Epidermal melanocyte (primary cell): ENCODE data around the gene SLC7A9.
A peak's percentile ranks its signal among the peaks of the same experiment; 100 is the strongest.
"Not testable (repeated sequence)": the region's sequence is repeated elsewhere in the genome, so short reads cannot be mapped to it uniquely, and the experiment has no call there.

Experiments used
- DNase-seq: peaks from one replicate; pipeline ENCODE4 v3.0.0; 2011; ENCODE audit warnings: low spot score; ENCODE audit not compliant: insufficient read length

SLC7A9 gene

GRCh38 chr19:32885255-32885654 lies 15.7 kb upstream of the SLC7A9 start:
- DNase-seq = not testable (repeated sequence)

GRCh38 chr19:32881766-32882165 lies 12.2 kb upstream of the SLC7A9 start:
- no peak for DNase-seq

- no peak for DNase-seq
Measured at GRCh38 chr19:32880622-32881021, 11.1 kb upstream of the SLC7A9 start.

- no peak for DNase-seq
Measured at GRCh38 chr19:32879741-32880140, 10.2 kb upstream of the SLC7A9 start.

- no peak for DNase-seq
Measured at GRCh38 chr19:32878988-32879387, 9.4 kb upstream of the SLC7A9 start.

GRCh38 chr19:32877977-32878745 lies 8.6 kb upstream of the SLC7A9 start:
- DNase-seq = no peak

- DNase-seq = no peak
Measured at GRCh38 chr19:32877323-32877912, 7.9 kb upstream of the SLC7A9 start.

- no peak for DNase-seq
Measured at GRCh38 chr19:32876919-32877285, 7.3 kb upstream of the SLC7A9 start.

- DNase-seq = no peak
Measured at GRCh38 chr19:32876236-32876918, 6.8 kb upstream of the SLC7A9 start.

GRCh38 chr19:32875428-32875827 lies 5.9 kb upstream of the SLC7A9 start:
- DNase-seq = no peak

- DNase-seq = no peak
Measured at GRCh38 chr19:32874605-32875004, 5.0 kb upstream of the SLC7A9 start.

GRCh38 chr19:32873247-32873959 lies 3.8 kb upstream of the SLC7A9 start:
- no peak for DNase-seq

GRCh38 chr19:32872391-32872790 lies 2.8 kb upstream of the SLC7A9 start:
- no peak for DNase-seq

- peak; percentile 63 for DNase-seq
Measured at GRCh38 chr19:32870981-32871451, 1.4 kb upstream of the SLC7A9 start.

- no peak for DNase-seq
Measured at GRCh38 chr19:32869966-32870573, 503 bp upstream of the SLC7A9 start.

GRCh38 chr19:32868206-32868950 lies 1.2 kb downstream of the SLC7A9 start:
- DNase-seq = no peak

GRCh38 chr19:32867436-32867835 lies 2.1 kb downstream of the SLC7A9 start:
- not testable (repeated sequence) for DNase-seq

- no peak for DNase-seq
Measured at GRCh38 chr19:32866564-32867265, 2.9 kb downstream of the SLC7A9 start.

GRCh38 chr19:32866061-32866460 lies 3.5 kb downstream of the SLC7A9 start:
- DNase-seq = no peak

GRCh38 chr19:32865326-32865725 lies 4.2 kb downstream of the SLC7A9 start:
- no peak for DNase-seq
